ENCODE data around the gene MAB21L4. TPM values are rescaled to one million over a fixed set of nuclear protein-coding genes. Genes with fewer than 3 reads are reported as not detected.

MAB21L4 gene
- total RNA-seq, 4 donors from 2014 or later: not detected

Other genes starting within 250 kb of the MAB21L4 start
- not detected for gene AQP12B, start 213.3 kb downstream of the MAB21L4 start, total RNA-seq
- not detected for gene AQP12A, start 204.3 kb downstream of the MAB21L4 start, total RNA-seq
- under 1 TPM in 3 of 4 donors, not detected in 1; 0.05 to 0.33 (median 0.09) TPM for gene KIF1A, start 75.9 kb downstream of the MAB21L4 start, total RNA-seq
- gene AGXT, start 27.3 kb downstream of the MAB21L4 start, total RNA-seq: 1 to 10 TPM in 2 of 4 donors, not detected in 2; 1.7 to 3.3 TPM
- under 1 TPM in 1 of 4 donors, not detected in 3; 0.07 TPM for gene CROCC2, start 10.2 kb upstream of the MAB21L4 start, total RNA-seq
- 10 to 100 TPM; 16.4 to 56.2 (median 43.5) TPM for gene SNED1, start 102.5 kb upstream of the MAB21L4 start, total RNA-seq
- gene MTERF4, start 206.1 kb upstream of the MAB21L4 start, total RNA-seq: 10 to 100 TPM; 21.8 to 49.3 (median 37.0) TPM

All from gastrocnemius medialis (tissue), 4 donors.